ENCODE measurements around the gene SPECC1. TPM values are rescaled to one million over a fixed set of nuclear protein-coding genes. Genes with fewer than 3 reads are reported as not detected.

The SPECC1 gene
- total RNA-seq, 3 donors from 2014 or later: 36.4 to 59.0 (median 51.8) TPM

DNA sequence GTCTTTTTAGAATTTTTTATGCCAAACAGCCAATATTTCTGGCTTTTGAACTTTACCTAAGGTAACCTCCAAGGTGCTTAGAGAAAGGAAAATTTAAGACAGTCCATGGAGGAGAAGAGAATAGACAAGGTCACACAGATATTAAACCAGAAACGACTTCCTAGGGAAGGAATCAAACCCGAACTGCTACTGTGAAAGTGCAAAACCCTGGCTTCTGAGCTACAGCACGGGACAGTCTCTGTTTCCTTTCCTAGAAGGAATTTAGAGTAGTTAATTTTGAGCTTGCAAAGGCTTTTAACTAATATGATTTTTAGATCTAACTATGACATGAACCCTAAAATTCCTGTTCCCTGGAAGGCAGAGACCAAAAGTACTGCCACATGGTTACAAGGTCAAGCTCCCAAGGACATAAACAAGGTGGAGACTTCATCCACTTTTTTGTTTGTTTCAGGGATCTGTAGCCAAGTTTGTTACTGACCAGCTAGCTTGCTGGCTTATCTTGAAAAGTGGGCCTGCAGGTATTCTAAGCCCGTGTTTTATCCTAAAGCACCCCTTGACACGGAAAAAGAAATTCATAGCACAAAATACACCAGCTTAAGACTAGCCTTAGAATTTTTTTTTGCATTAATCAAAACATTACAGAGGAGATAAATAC lies 188.2 kb downstream of the SPECC1 start:
- Histone ChIP-seq H3K4me3 (no peak overlapping the region), H3K36me3 (no peaks in the 10 kb centered on the region), H3K9me3 (no peaks in the 10 kb centered on the region), H3K27me3 (no peaks in the 10 kb centered on the region), H3K4me1 (no peaks in the 10 kb centered on the region), H3K27ac (no peak overlapping the region)
- TF ChIP-seq POLR2AphosphoS5 (IDR thresholded peaks at IDR 0.05) (no peak), POLR2A (IDR thresholded peaks at IDR 0.05) (no peak)
- TF ChIP-seq, protein P1, sequence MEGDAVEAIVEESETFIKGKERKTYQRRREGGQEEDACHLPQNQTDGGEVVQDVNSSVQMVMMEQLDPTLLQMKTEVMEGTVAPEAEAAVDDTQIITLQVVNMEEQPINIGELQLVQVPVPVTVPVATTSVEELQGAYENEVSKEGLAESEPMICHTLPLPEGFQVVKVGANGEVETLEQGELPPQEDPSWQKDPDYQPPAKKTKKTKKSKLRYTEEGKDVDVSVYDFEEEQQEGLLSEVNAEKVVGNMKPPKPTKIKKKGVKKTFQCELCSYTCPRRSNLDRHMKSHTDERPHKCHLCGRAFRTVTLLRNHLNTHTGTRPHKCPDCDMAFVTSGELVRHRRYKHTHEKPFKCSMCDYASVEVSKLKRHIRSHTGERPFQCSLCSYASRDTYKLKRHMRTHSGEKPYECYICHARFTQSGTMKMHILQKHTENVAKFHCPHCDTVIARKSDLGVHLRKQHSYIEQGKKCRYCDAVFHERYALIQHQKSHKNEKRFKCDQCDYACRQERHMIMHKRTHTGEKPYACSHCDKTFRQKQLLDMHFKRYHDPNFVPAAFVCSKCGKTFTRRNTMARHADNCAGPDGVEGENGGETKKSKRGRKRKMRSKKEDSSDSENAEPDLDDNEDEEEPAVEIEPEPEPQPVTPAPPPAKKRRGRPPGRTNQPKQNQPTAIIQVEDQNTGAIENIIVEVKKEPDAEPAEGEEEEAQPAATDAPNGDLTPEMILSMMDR (IDR thresholded peaks at IDR 0.05): no peak
- intact Hi-C loops (cut with DNase I; ENCODE audit: low total_unique reads): no loop called here
- DNase-seq (ENCODE audit: low spot score in 2 of 2): no peak

DNA sequence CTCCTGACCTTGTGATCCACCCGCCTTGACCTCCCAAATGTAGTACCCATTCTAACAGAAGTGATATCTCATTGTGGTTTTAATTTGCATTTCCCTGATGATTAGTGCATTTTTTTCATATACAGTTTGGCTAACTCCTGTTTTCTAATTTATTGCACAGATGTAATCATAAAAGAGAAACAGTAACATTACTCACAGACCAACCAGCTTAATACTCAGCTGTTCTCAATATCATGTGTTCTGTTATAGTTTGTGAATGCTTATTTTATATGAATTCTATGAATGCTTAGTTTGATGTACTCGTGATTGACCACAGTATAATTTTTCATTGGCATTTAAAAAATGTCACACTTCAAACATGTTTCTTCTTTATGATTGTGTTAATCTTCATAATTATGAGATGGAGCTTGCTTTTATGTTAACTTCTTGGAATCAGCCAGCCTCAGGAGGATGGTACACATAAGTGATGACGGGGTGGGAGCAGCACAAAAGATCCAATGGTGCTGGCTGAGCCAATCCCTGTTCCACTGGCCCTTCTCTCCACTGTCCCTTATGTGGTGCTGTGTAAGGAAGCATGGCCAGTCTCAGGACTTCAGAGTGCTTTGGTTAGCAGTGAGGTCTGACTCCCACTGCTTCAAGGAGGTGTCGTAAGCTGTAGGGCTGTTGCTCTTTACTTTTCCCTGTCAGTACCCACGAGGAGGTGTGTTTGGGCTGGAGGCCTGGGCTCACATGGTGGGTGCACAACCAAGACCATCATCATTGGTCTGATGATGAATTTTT lies 191.0 kb downstream of the SPECC1 start:
- DNase-seq (ENCODE audit: low spot score in 2 of 2): no peak
- intact Hi-C loops (cut with DNase I; ENCODE audit: low total_unique reads): no loop called here
- Histone ChIP-seq H3K4me3 (no peak overlapping the region), H3K4me1 (no peaks in the 10 kb centered on the region), H3K36me3 (no peaks in the 10 kb centered on the region), H3K27me3 (no peaks in the 10 kb centered on the region), H3K9me3 (no peaks in the 10 kb centered on the region), H3K27ac (no peak overlapping the region)
- TF ChIP-seq, protein P1 (IDR thresholded peaks at IDR 0.05): no peak
- TF ChIP-seq POLR2A (IDR thresholded peaks at IDR 0.05): no peak
- TF ChIP-seq POLR2AphosphoS5 (IDR thresholded peaks at IDR 0.05): no peak

DNA sequence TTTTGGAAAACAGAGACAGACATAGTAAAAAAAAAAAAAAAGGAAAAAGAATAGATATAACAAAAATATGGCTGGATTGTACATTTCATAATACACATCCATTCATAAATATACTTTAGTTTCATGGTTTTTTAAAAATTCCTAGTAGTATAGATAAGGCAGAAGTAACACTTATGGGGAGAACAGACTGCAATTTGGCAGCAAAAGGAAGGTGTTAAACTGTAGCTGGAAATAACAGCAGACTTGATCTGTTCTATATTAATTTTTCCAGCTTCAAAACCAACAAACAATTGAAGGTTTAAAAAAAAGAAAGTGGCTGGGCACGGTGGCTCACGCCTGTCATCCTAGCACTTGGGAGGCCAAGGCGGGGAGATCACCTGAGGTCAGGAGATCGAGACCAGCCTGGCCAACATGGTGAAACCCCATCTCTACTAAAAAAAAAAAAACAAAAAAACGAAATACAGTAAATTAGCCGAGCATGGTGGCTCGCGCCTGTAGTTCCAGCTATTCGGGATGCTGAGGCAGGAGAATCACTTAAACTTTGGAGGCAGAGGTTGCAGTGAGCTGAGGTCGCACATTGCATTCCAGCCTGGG lies 191.8 kb downstream of the SPECC1 start:
- no peaks in the 10 kb centered on the region for H3K27me3 ChIP-seq
- DNase-seq (ENCODE audit: low spot score in 2 of 2): no peak
- no peak overlapping the region for H3K27ac ChIP-seq
- no peaks in the 10 kb centered on the region for H3K9me3 ChIP-seq
- intact Hi-C loops (cut with DNase I; ENCODE audit: low total_unique reads): no loop called here
- H3K36me3 ChIP-seq: no peaks in the 10 kb centered on the region
- no peak overlapping the region for H3K4me3 ChIP-seq
- H3K4me1 ChIP-seq: no peaks in the 10 kb centered on the region
- no peak for TF ChIP-seq POLR2A (IDR thresholded peaks at IDR 0.05)
- TF ChIP-seq, protein P1 (IDR thresholded peaks at IDR 0.05): no peak

DNA sequence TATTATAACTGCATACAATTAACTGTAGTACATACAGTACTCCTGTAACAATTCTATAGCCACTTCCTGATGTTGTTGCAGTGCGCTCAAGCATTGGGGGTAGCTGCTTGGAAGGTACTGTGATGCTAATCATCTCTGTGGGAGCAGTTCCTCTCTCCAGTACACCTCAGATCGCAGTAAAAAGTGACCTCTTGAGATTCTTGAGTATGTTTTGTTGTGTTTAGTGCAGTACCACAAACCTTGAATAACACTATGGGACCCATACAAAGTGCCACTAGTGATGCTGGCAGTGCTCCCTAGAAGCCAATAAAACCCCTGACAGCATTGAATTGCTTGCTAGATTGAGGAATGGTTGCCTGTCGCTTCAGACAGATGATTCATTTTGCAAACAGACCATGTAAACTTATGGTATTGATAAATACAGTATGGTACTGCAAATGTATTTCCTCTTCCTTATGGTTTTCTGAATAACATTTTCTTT lies 193.0 kb downstream of the SPECC1 start:
- Histone ChIP-seq H3K27ac (no peak overlapping the region), H3K4me3 (no peak overlapping the region), H3K9me3 (no peaks in the 10 kb centered on the region), H3K4me1 (no peaks in the 10 kb centered on the region), H3K27me3 (no peaks in the 10 kb centered on the region), H3K36me3 (no peaks in the 10 kb centered on the region)
- no peak for DNase-seq (ENCODE audit: low spot score in 2 of 2)
- intact Hi-C loops (cut with DNase I; ENCODE audit: low total_unique reads): no loop called here
- TF ChIP-seq POLR2AphosphoS5 (IDR thresholded peaks at IDR 0.05) (no peak), POLR2A (IDR thresholded peaks at IDR 0.05) (no peak)
- TF ChIP-seq, protein P1 (IDR thresholded peaks at IDR 0.05): no peak

DNA sequence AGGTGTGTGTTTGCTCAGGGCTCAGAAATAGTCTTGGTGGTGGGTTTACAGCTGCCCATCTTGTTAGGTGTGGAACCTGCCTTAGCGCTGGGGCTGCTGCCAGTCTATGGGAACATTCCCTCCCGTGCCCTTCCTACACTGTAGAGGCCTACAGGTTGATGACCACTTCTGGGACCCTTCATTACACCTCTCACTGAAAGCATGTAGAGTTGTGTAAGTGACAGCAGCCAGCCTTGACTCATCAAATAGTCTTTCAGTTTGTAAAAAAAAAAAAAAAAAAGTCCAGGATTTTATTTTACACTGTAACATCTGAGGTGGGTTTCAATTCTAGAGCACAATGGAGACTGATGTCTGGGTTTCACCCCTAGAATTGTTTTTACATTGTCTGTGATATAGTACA lies 193.9 kb downstream of the SPECC1 start:
- H3K4me1 ChIP-seq: no peaks in the 10 kb centered on the region
- TF ChIP-seq POLR2AphosphoS5 (IDR thresholded peaks at IDR 0.05): no peak
- TF ChIP-seq POLR2A (IDR thresholded peaks at IDR 0.05): no peak
- TF ChIP-seq, protein P1 (IDR thresholded peaks at IDR 0.05): no peak

More for the DNA sequence above, 193.9 kb downstream of the SPECC1 start:
- no peak overlapping the region for H3K27ac ChIP-seq
- no peak overlapping the region for H3K4me3 ChIP-seq
- intact Hi-C loops (cut with DNase I; ENCODE audit: low total_unique reads): no loop called here
- H3K27me3 ChIP-seq: no peaks in the 10 kb centered on the region
- H3K9me3 ChIP-seq: no peaks in the 10 kb centered on the region
- DNase-seq (ENCODE audit: low spot score in 2 of 2): no peak
- H3K36me3 ChIP-seq: no peaks in the 10 kb centered on the region

Measured in breast epithelium (tissue), 4 donors.